Caco-2 (cell line): ENCODE results near the gene EVA1B. TPM values are rescaled to one million over a fixed set of nuclear protein-coding genes. Genes with fewer than 3 reads are reported as not detected.

ENCODE experiments used
- BruUV-seq: library from RNA; stranded (reverse); fragments of 400-500 nt; replicated peaks from 2 replicates; lab custom pipeline; 2021; lab: Mats Ljungman, UMichigan
- CTCF ChIA-PET: fragments of 300-600 bp; sonication (Branson Sonifier 250); formaldehyde crosslinking; loops from one replicate; lab custom pipeline; 2022; ENCODE audit warnings: antibody characterized with exemption; lab: Charles Lee
- POLR2A ChIA-PET: fragments of 300-600 bp; sonication (Branson Sonifier 250); formaldehyde crosslinking; loops from one replicate; lab custom pipeline; 2022; ENCODE audit warnings: antibody characterized with exemption; lab: Charles Lee
- DNase-seq, 2 experiments: peaks; one replicate each; pipeline versions ENCODE4 v3.0.0 to v3.0.0-alpha.2; 2020 to 2022
- H3K27me3 ChIP-seq: replicated peaks from 2 replicates; pipeline ENCODE4 v1.6.0; 2011; ENCODE audit warnings: low read length; ENCODE audit not compliant: control insufficient read depth, insufficient read depth
- H3K36me3 ChIP-seq: 2 replicates; pipeline ENCODE4 v1.5.1; 2011; ENCODE audit warnings: low read length; ENCODE audit not compliant: control insufficient read depth, insufficient read depth
- H3K4me1 ChIP-seq: fragments of 250-450 bp; sonication (Bioruptor Pico); 2 replicates; pipeline ENCODE4 v1.5.1; 2020; ENCODE audit warnings: mild to moderate bottlenecking
- H3K4me3 ChIP-seq: 2 replicates; pipeline ENCODE4 v1.5.1; 2011; ENCODE audit warnings: low read depth, mild to moderate bottlenecking, control low read depth, low read length
- H3K9me3 ChIP-seq: fragments of 250-450 bp; sonication (Bioruptor Pico); 2 replicates; pipeline ENCODE4 v1.5.1; 2020; ENCODE audit warnings: mild to moderate bottlenecking, moderate library complexity
- H3K27ac Mint-ChIP-seq: one replicate; pipeline ENCODE4 v1.8.0; 2022; ENCODE audit warnings: mixed read lengths; ENCODE audit not compliant: unreplicated experiment
- H3K27me3 Mint-ChIP-seq: one replicate; pipeline ENCODE4 v1.8.0; 2022; ENCODE audit warnings: mixed read lengths; ENCODE audit not compliant: insufficient read depth, unreplicated experiment
- H3K36me3 Mint-ChIP-seq: one replicate; pipeline ENCODE4 v1.8.0; 2022; ENCODE audit warnings: mild to moderate bottlenecking, mixed read lengths; ENCODE audit not compliant: insufficient read depth, unreplicated experiment
- H3K4me1 Mint-ChIP-seq: one replicate; pipeline ENCODE4 v1.8.0; 2022; ENCODE audit warnings: low read depth, mixed read lengths; ENCODE audit not compliant: unreplicated experiment
- H3K4me3 Mint-ChIP-seq: one replicate; pipeline ENCODE4 v1.8.0; 2022; ENCODE audit warnings: mild to moderate bottlenecking, moderate library complexity, mixed read lengths; ENCODE audit not compliant: unreplicated experiment
- H3K9me3 Mint-ChIP-seq: one replicate; pipeline ENCODE4 v1.8.0; 2022; ENCODE audit warnings: mixed read lengths; ENCODE audit not compliant: unreplicated experiment
- intact Hi-C: fragments of 100-400 bp; cut with micrococcal nuclease; formaldehyde crosslinking; loops from one replicate; pipeline ENCODE4 v1.10.0; 2022; ENCODE audit not compliant: unreplicated experiment
- total RNA-seq: library from RNA; stranded (reverse); gene quantifications from 2 replicates; pipeline ENCODE4 v1.2.3, GENCODE V29; 2022
- TF ChIP-seq, protein P1 (sequence below), 2 experiments: fragments of 200-600 bp in 1 of 2; IDR thresholded peaks; 1 replicate in 1 of 2; 2 replicates in 1 of 2; pipeline versions ENCODE4 v1.5.1 to v1.8.0; 2011 to 2022; ENCODE audit warnings: antibody characterized with exemption in 1 of 2, control low read depth in 1 of 2, inconsistent platforms in 1 of 2, low read depth in 1 of 2, low read length in 1 of 2, mild to moderate bottlenecking in 1 of 2, moderate library complexity in 1 of 2; ENCODE audit not compliant: insufficient read depth in 1 of 2, severe bottlenecking in 1 of 2, unreplicated experiment in 1 of 2

Gene EVA1B
- total RNA-seq, 1 experiment from 2014 or later = 4.1 TPM

DNA sequence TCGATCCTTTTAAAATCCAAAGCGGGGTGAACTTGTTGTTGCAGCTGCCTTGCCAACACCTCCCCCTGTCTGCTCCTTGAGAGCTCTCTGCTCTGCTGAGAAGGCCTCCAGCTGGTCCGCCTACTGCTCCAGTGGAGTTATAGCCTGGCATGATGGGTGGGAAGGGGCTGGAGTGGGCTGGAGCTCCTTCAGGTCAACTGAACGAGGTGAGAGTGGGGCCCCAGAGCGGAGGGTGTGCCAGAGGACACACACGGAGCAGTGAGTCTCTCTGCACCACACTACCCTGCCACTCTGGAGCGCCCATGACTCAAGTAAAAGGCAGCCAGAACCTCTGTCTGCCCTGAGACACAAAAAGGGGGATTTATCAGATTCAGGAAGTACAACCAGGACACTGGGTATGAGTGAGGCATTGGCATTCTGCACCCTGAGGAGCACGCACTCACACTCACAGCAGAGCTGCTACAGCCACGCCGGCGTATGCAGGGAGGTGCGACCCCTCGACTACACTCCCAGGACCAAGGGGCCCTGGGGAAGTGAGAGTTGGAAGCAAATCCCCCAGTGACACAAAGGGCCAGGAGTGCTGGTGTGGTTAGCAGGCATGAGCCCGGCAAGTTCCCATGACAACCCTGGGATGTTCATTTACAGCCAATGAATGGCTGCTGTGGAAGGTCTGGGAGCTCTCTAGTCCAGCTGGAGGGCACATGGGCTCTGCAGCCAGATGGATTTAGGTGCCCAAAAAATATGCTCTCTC, 28.0 kb upstream of the EVA1B start:
- Mint-ChIP-seq H3K4me3 (no peak overlapping the region), H3K36me3 (peaks cover 17% of the 10 kb centered on the region), H3K27ac (no peak overlapping the region), H3K27me3 (no peaks in the 10 kb centered on the region), H3K4me1 (no peaks in the 10 kb centered on the region), H3K9me3 (no peaks in the 10 kb centered on the region)
- ChIA-PET POLR2A (interaction anchor here (0.6 kb wide), 1 partner anchor 75 kb away, joined by 5 read pairs; no protein-coding TSS in a partner anchor), CTCF (no interaction called here)
- BruUV-seq = no TSS peak
- intact Hi-C loops = no loop called here
- no peak for DNase-seq
- Histone ChIP-seq H3K4me1 (no peaks in the 10 kb centered on the region), H3K4me3 (no peak overlapping the region), H3K27me3 (no peaks in the 10 kb centered on the region), H3K36me3 (0 out of 2 replicates have a peak, but pooled peaks cover 1% of the 10 kb centered on the region), H3K9me3 (no peaks in the 10 kb centered on the region)
- TF ChIP-seq, protein P1, sequence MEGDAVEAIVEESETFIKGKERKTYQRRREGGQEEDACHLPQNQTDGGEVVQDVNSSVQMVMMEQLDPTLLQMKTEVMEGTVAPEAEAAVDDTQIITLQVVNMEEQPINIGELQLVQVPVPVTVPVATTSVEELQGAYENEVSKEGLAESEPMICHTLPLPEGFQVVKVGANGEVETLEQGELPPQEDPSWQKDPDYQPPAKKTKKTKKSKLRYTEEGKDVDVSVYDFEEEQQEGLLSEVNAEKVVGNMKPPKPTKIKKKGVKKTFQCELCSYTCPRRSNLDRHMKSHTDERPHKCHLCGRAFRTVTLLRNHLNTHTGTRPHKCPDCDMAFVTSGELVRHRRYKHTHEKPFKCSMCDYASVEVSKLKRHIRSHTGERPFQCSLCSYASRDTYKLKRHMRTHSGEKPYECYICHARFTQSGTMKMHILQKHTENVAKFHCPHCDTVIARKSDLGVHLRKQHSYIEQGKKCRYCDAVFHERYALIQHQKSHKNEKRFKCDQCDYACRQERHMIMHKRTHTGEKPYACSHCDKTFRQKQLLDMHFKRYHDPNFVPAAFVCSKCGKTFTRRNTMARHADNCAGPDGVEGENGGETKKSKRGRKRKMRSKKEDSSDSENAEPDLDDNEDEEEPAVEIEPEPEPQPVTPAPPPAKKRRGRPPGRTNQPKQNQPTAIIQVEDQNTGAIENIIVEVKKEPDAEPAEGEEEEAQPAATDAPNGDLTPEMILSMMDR (IDR thresholded peaks at IDR 0.05; ENCODE audit: insufficient read depth in 1 of 2, low read depth in 1 of 2, low read length in 1 of 2, severe bottlenecking in 1 of 2, unreplicated experiment in 1 of 2) = no peak

DNA sequence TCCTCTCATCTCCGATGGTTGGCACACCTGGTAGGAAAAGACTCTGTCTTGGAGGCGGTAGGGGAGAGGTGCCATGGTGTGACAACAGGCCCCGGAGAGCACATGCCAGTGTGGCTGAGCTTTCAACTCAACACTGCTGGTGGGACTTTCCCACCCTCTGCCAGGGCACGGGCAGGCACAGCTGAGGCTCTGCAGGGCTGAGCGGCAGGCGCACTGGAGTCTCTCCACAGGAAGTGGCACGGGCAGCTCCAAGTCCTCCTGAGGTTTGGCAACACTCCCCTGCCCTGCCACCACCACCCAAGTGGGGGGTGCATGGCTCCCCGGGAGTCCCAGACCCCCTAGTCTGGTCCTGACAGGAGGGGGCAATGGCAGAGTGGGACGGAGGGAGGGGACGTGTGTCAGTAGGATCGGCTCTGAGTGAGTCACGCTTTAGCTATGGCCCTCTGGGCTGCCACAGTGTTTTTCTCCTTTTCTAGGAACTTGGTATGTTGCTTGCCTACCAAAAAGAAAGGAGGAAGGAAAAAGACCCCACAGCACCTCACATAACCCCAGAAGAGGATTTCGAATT, 27.3 kb upstream of the EVA1B start:
- no peak overlapping the region for H3K4me3 Mint-ChIP-seq
- Histone ChIP-seq H3K36me3 (0 out of 2 replicates have a peak, but pooled peaks cover 1% of the 10 kb centered on the region), H3K4me3 (no peak overlapping the region), H3K27me3 (no peaks in the 10 kb centered on the region), H3K9me3 (no peaks in the 10 kb centered on the region), H3K4me1 (no peaks in the 10 kb centered on the region)
- CTCF ChIA-PET = interaction anchor here (1.3 kb wide), 1 partner anchor 18 kb away, joined by 3 read pairs; no protein-coding TSS in a partner anchor
- no peaks in the 10 kb centered on the region for H3K27me3 Mint-ChIP-seq
- peaks cover 17% of the 10 kb centered on the region for H3K36me3 Mint-ChIP-seq
- H3K27ac Mint-ChIP-seq = no peak overlapping the region
- intact Hi-C loops = no loop called here
- DNase-seq = no peak
- H3K9me3 Mint-ChIP-seq = no peaks in the 10 kb centered on the region
- POLR2A ChIA-PET = interaction anchor here (0.6 kb wide), 1 partner anchor 74 kb away, joined by 5 read pairs; no protein-coding TSS in a partner anchor
- BruUV-seq = no TSS peak
- TF ChIP-seq, protein P1 (IDR thresholded peaks at IDR 0.05; ENCODE audit: insufficient read depth in 1 of 2, low read depth in 1 of 2, low read length in 1 of 2, severe bottlenecking in 1 of 2, unreplicated experiment in 1 of 2) = no peak
- H3K4me1 Mint-ChIP-seq = no peaks in the 10 kb centered on the region

DNA sequence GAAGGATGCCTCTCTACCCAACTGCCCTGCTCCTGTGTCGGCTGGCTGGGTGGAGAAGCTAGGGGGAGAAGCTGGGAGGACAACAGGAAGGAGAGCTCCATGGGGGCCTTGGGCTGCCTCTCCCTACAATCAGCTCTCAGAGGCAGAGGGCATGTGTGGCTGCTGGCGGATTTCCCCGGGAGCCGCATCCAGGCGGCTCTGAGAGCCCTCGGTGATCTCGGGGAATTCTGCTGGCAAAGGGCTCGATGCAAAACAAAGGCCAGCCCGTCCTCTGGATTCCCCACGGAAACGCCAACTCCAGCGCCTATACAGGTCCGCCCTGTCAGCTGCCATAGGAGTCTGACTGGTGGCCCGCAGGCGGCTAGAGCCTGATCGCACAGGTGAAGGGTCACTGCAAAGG, 26.4 kb upstream of the EVA1B start:
- Histone ChIP-seq H3K4me1 (no peaks in the 10 kb centered on the region), H3K36me3 (no peaks in the 10 kb centered on the region)

More for the DNA sequence above, 26.4 kb upstream of the EVA1B start:
- no peak overlapping the region for H3K4me3 ChIP-seq
- H3K9me3 ChIP-seq = no peaks in the 10 kb centered on the region
- Mint-ChIP-seq H3K27me3 (no peaks in the 10 kb centered on the region), H3K27ac (no peak overlapping the region), H3K4me1 (no peaks in the 10 kb centered on the region), H3K36me3 (peaks cover 17% of the 10 kb centered on the region), H3K9me3 (no peaks in the 10 kb centered on the region), H3K4me3 (no peak overlapping the region)
- no peak for DNase-seq
- ChIA-PET POLR2A (no interaction called here), CTCF (interaction anchor here (1.3 kb wide), 1 partner anchor 19 kb away, joined by 3 read pairs; no protein-coding TSS in a partner anchor)
- BruUV-seq = no TSS peak
- TF ChIP-seq, protein P1 (IDR thresholded peaks at IDR 0.05; ENCODE audit: insufficient read depth in 1 of 2, low read depth in 1 of 2, low read length in 1 of 2, severe bottlenecking in 1 of 2, unreplicated experiment in 1 of 2) = no peak
- intact Hi-C loops = no loop called here
- no peaks in the 10 kb centered on the region for H3K27me3 ChIP-seq
